Activated T-cell treated with anti-CD3 and anti-CD28 coated beads, Interleukin-2, amount 50 U/mL, for 4 hours (primary cell): ENCODE data around the gene ACSL3. TPM values are rescaled to one million over a fixed set of nuclear protein-coding genes. Genes with fewer than 3 reads are reported as not detected.
A peak's percentile ranks its signal among the peaks of the same experiment; 100 is the strongest.
"Not testable (repeated sequence)": the region's sequence is repeated elsewhere in the genome, so short reads cannot be mapped to it uniquely, and the experiment has no call there.

Experiments used
- ATAC-seq, 2 donors: fragments of 200-7000 bp; cut with Tn5 transposase; one replicate each; pipeline ENCODE4 v1.10.0; 2021
- DNase-seq: peaks from one replicate; pipeline ENCODE4 v3.0.0-alpha.2; 2020
- H3K27me3 Mint-ChIP-seq: one replicate; pipeline ENCODE4 v1.8.0; 2021; ENCODE audit warnings: low read depth, mixed read lengths
- H3K36me3 Mint-ChIP-seq: one replicate; pipeline ENCODE4 v1.8.0; 2022; ENCODE audit warnings: mixed read lengths; ENCODE audit not compliant: insufficient read depth
- H3K4me1 Mint-ChIP-seq: one replicate; pipeline ENCODE4 v1.8.0; 2021; ENCODE audit warnings: low read depth, mixed read lengths
- H3K4me3 Mint-ChIP-seq: one replicate; pipeline ENCODE4 v1.8.0; 2021; ENCODE audit warnings: mild to moderate bottlenecking, moderate library complexity, mixed read lengths
- H3K9me3 Mint-ChIP-seq: one replicate; pipeline ENCODE4 v1.8.0; 2021; ENCODE audit warnings: mixed read lengths
- total RNA-seq, 3 donors: library from RNA; stranded (reverse); gene quantifications; one replicate each; pipeline ENCODE4 v1.2.1, GENCODE V29; 2021

The ACSL3 gene
- total RNA-seq, 3 donors from 2014 or later, result 29.9 to 36.6 (median 33.7) TPM

GRCh38 chr2:222903234-222904220, 42.7 kb downstream of the ACSL3 start:
- no peak overlapping the region for H3K4me3 Mint-ChIP-seq

GRCh38 chr2:222904557-222905258, 43.9 kb downstream of the ACSL3 start:
- no peak for DNase-seq
- Mint-ChIP-seq H3K36me3 (peaks cover 17% of the 10 kb centered on the region), H3K27me3 (no peaks in the 10 kb centered on the region), H3K4me1 (peaks cover 37% of the 10 kb centered on the region), H3K4me3 (no peak overlapping the region), H3K9me3 (no peaks in the 10 kb centered on the region)
- ATAC-seq, result no peak

More at GRCh38 chr2:222903234-222904220, 42.7 kb downstream of the ACSL3 start:
- Mint-ChIP-seq H3K27me3 (no peaks in the 10 kb centered on the region), H3K9me3 (no peaks in the 10 kb centered on the region), H3K4me1 (peaks cover 31% of the 10 kb centered on the region), H3K36me3 (peaks cover 10% of the 10 kb centered on the region)
- ATAC-seq, result peak; percentile 63 to 74
- DNase-seq, result peak; percentile 9

GRCh38 chr2:222907048-222907447, 46.2 kb downstream of the ACSL3 start:
- Mint-ChIP-seq H3K4me3 (no peak overlapping the region), H3K4me1 (peaks cover 35% of the 10 kb centered on the region), H3K36me3 (peaks cover 13% of the 10 kb centered on the region), H3K27me3 (no peaks in the 10 kb centered on the region), H3K9me3 (no peaks in the 10 kb centered on the region)
- no peak for ATAC-seq
- DNase-seq, result no peak

- Mint-ChIP-seq H3K9me3 (no peaks in the 10 kb centered on the region), H3K4me3 (no peak overlapping the region), H3K27me3 (no peaks in the 10 kb centered on the region)
Observed at GRCh38 chr2:222907790-222908441, 47.1 kb downstream of the ACSL3 start.

GRCh38 chr2:222909286-222909685, 48.5 kb downstream of the ACSL3 start:
- no peaks in the 10 kb centered on the region for H3K27me3 Mint-ChIP-seq
- DNase-seq (no peak), ATAC-seq (no peak)
- H3K4me1 Mint-ChIP-seq, result peaks cover 45% of the 10 kb centered on the region
- H3K9me3 Mint-ChIP-seq, result no peaks in the 10 kb centered on the region
- no peak overlapping the region for H3K4me3 Mint-ChIP-seq
- peaks cover 14% of the 10 kb centered on the region for H3K36me3 Mint-ChIP-seq

More at GRCh38 chr2:222907790-222908441, 47.1 kb downstream of the ACSL3 start:
- peaks cover 13% of the 10 kb centered on the region for H3K36me3 Mint-ChIP-seq
- ATAC-seq (no peak), DNase-seq (no peak)
- peaks cover 36% of the 10 kb centered on the region for H3K4me1 Mint-ChIP-seq

- peak in 1 of 2 donors; percentile 23 for ATAC-seq
- H3K36me3 Mint-ChIP-seq, result peaks cover 14% of the 10 kb centered on the region
- no peaks in the 10 kb centered on the region for H3K9me3 Mint-ChIP-seq
- H3K27me3 Mint-ChIP-seq, result no peaks in the 10 kb centered on the region
- H3K4me3 Mint-ChIP-seq, result no peak overlapping the region
- H3K4me1 Mint-ChIP-seq, result peaks cover 34% of the 10 kb centered on the region
- no peak for DNase-seq
Observed at GRCh38 chr2:222912117-222912516, 51.3 kb downstream of the ACSL3 start.

- no peak for DNase-seq
- no peak for ATAC-seq
- Mint-ChIP-seq H3K36me3 (peaks cover 17% of the 10 kb centered on the region), H3K27me3 (no peaks in the 10 kb centered on the region), H3K4me3 (no peak overlapping the region), H3K4me1 (peaks cover 33% of the 10 kb centered on the region), H3K9me3 (no peaks in the 10 kb centered on the region)
Observed at GRCh38 chr2:222912776-222913175, 51.9 kb downstream of the ACSL3 start.

- no peaks in the 10 kb centered on the region for H3K9me3 Mint-ChIP-seq
- H3K4me3 Mint-ChIP-seq, result no peak overlapping the region
- no peak for DNase-seq
- no peak for ATAC-seq
- H3K27me3 Mint-ChIP-seq, result no peaks in the 10 kb centered on the region
- H3K36me3 Mint-ChIP-seq, result peaks cover 15% of the 10 kb centered on the region
- H3K4me1 Mint-ChIP-seq, result peaks cover 22% of the 10 kb centered on the region
Observed at GRCh38 chr2:222915092-222915957, 54.5 kb downstream of the ACSL3 start.

- DNase-seq, result no peak
- Mint-ChIP-seq H3K36me3 (peaks cover 23% of the 10 kb centered on the region), H3K4me3 (no peak overlapping the region), H3K9me3 (no peaks in the 10 kb centered on the region), H3K27me3 (no peaks in the 10 kb centered on the region), H3K4me1 (peaks cover 19% of the 10 kb centered on the region)
- no peak for ATAC-seq
Observed at GRCh38 chr2:222916229-222917197, 55.7 kb downstream of the ACSL3 start.

- DNase-seq, H3K27me3 Mint-ChIP-seq, ATAC-seq, H3K4me3 Mint-ChIP-seq, H3K9me3 Mint-ChIP-seq: not testable (repeated sequence)
- H3K36me3 Mint-ChIP-seq, result peaks cover 26% of the 10 kb centered on the region
- peaks cover 12% of the 10 kb centered on the region for H3K4me1 Mint-ChIP-seq
Observed at GRCh38 chr2:222917212-222917611, 56.4 kb downstream of the ACSL3 start.

- no peaks in the 10 kb centered on the region for H3K4me1 Mint-ChIP-seq
Observed at GRCh38 chr2:222919841-222920526, 59.1 kb downstream of the ACSL3 start.

GRCh38 chr2:222920657-222921186, 59.9 kb downstream of the ACSL3 start:
- H3K27me3 Mint-ChIP-seq, result no peaks in the 10 kb centered on the region
- DNase-seq (no peak), ATAC-seq (no peak)
- no peak overlapping the region for H3K4me3 Mint-ChIP-seq
- no peaks in the 10 kb centered on the region for H3K9me3 Mint-ChIP-seq
- H3K36me3 Mint-ChIP-seq, result peaks cover 41% of the 10 kb centered on the region
- H3K4me1 Mint-ChIP-seq, result no peaks in the 10 kb centered on the region

More at GRCh38 chr2:222919841-222920526, 59.1 kb downstream of the ACSL3 start:
- Mint-ChIP-seq H3K9me3 (no peaks in the 10 kb centered on the region), H3K27me3 (no peaks in the 10 kb centered on the region), H3K36me3 (peaks cover 37% of the 10 kb centered on the region), H3K4me3 (no peak overlapping the region)
- no peak for DNase-seq
- no peak for ATAC-seq
